K562 (cell line): ENCODE data around the gene SOS2. TPM values are rescaled to one million over a fixed set of nuclear protein-coding genes. Genes with fewer than 3 reads are reported as not detected.

ENCODE experiments used
- C11orf30 ChIP-seq: fragments of 450-650 bp; IDR thresholded peaks from 2 replicates; pipeline ENCODE4 v1.6.1; 2016; ENCODE audit warnings: low read depth, mild to moderate bottlenecking
- EP400 ChIP-seq: fragments of 450-650 bp; IDR thresholded peaks from 2 replicates; pipeline ENCODE4 v1.6.1; 2017; ENCODE audit warnings: antibody characterized with exemption, mild to moderate bottlenecking, moderate library complexity
- HSF4 ChIP-seq: fragments of 250-450 bp; sonication (Bioruptor Pico); IDR thresholded peaks from 2 replicates; pipeline ENCODE4 v2.1.2; 2022; ENCODE audit warnings: mild to moderate bottlenecking, moderate library complexity, borderline replicate concordance
- MAFF ChIP-seq: IDR thresholded peaks from 2 replicates; pipeline ENCODE4 v1.6.1; 2012; ENCODE audit warnings: low read length, improper control_type of control experiment
- MCM3 ChIP-seq: fragments of 450-650 bp; IDR thresholded peaks from 2 replicates; pipeline ENCODE4 v1.6.1; 2016
- NR2F6 ChIP-seq: fragments of 450-650 bp; formaldehyde crosslinking; IDR thresholded peaks from 2 replicates; pipeline ENCODE4 v1.4.0; 2020; ENCODE audit warnings: mild to moderate bottlenecking
- TBP ChIP-seq: optimal IDR thresholded peaks from 2 replicates; pipeline ENCODE3; 2011; ENCODE audit warnings: low read depth, low read length, improper control_type of control experiment
- UBTF ChIP-seq, 2 experiments: IDR thresholded peaks; 2 replicates each; pipeline ENCODE4 v1.6.1; 2012; ENCODE audit warnings: improper control_type of control experiment in 2 of 2, low read depth in 2 of 2, low read length in 2 of 2, borderline replicate concordance in 1 of 2
- ZNF79 ChIP-seq: fragments of 250-450 bp; sonication (Bioruptor Pico); IDR thresholded peaks from 2 replicates; pipeline ENCODE4 v1.4.0; 2020; ENCODE audit warnings: low read depth, mild to moderate bottlenecking, moderate library complexity
- polyA plus RNA-seq, 8 experiments: library from polyadenylated mRNA; depleted of rRNA in 4 of 8; stranded (reverse) in 5 of 8; unstranded in 3 of 8; fragments of >200 nt; fragmentation: Nextera tagmentation in 2 of 8; fragmentation: Illumina TruSeq in 1 of 8; extraction: Ambion mirVana in 2 of 8; extraction: Trizol in 1 of 8; gene quantifications; 2 replicates each; pipeline versions ENCODE4 v1.2.1 to v1.2.3, GENCODE V29; 2011 to 2014; ENCODE audit warnings: inconsistent platforms in 1 of 8, missing spikeins in 1 of 8
- total RNA-seq, 7 experiments: library from RNA; depleted of rRNA in 6 of 7; stranded (reverse); fragments of >200 nt in 6 of 7; fragmentation: Illumina TruSeq in 2 of 7; extraction: Trizol in 2 of 7; gene quantifications; 2 replicates each; pipeline versions ENCODE4 v1.2.1 to v1.2.3, GENCODE V29; 2011 to 2021; ENCODE audit warnings: low replicate concordance in 1 of 7
- TF ChIP-seq, protein P1 (sequence below), 3 experiments: fragments of 200-800 bp in 1 of 3; sonication (Bioruptor generic) in 1 of 3; sonication (generic) in 1 of 3; formaldehyde crosslinking in 1 of 3; IDR thresholded peaks; 2 replicates each; pipeline versions ENCODE4 v1.6.1 to v1.8.0; 2016 to 2022; ENCODE audit warnings: mild to moderate bottlenecking in 2 of 3, missing compliant biosample characterization in 2 of 3, missing genetic modification characterization in 2 of 3, missing genetic modification reagents in 1 of 3

The SOS2 gene
- total and polyA plus RNA-seq, 9 of the 15 experiments (the other 6 are each of a cell fraction or from before 2014, with no cell fraction given), result 2.2 to 13.1 (median 10.5) TPM

GRCh38 chr14:50222055-50222613 lies 9.2 kb downstream of the SOS2 start (continued):
- TF ChIP-seq, protein P1, sequence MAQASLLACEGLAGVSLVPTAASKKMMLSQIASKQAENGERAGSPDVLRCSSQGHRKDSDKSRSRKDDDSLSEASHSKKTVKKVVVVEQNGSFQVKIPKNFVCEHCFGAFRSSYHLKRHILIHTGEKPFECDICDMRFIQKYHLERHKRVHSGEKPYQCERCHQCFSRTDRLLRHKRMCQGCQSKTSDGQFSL (CRISPR knock-in tag; IDR thresholded peaks at IDR 0.05), result no peak
- TF ChIP-seq, protein P1 (tag; IDR thresholded peaks at IDR 0.05), result no peak
- peak; percentile 32; the same call in 1 of the 2 replicates for TF ChIP-seq MAFF
- no peak for TF ChIP-seq EP400
- TF ChIP-seq ZNF79 (CRISPR knock-in tag), result no peak
- no peak for TF ChIP-seq TBP
- no peak for TF ChIP-seq UBTF (IDR thresholded peaks at IDR 0.05; ENCODE audit: borderline replicate concordance in 1 of 2, low read depth in 2 of 2, low read length in 2 of 2)
- no peak for TF ChIP-seq HSF4 (CRISPR knock-in tag)
- TF ChIP-seq C11orf30, result peak; percentile 63
- TF ChIP-seq NR2F6 (CRISPR knock-in tag), result no peak
- no peak for TF ChIP-seq MCM3
